T47D (cell line): Measurements from ENCODE around the gene SH3RF1.
A peak's percentile ranks its signal among the peaks of the same experiment; 100 is the strongest.

Source experiments
- DNase-seq, 2 experiments: peaks; one replicate each; pipeline versions ENCODE4 v3.0.0 to v3.0.0-alpha.2; 2011 to 2012; ENCODE audit warnings: low read depth in 1 of 2, low spot score in 1 of 2
- JUND ChIP-seq: IDR thresholded peaks from 2 replicates; pipeline ENCODE4 v1.6.1; 2012; ENCODE audit warnings: low read depth
- in situ Hi-C: cut with HindIII; loops from 2 replicates; pipeline ENCODE4 v1.10.0; 2016; ENCODE audit warnings: low sequenced_read_pairs, low pct_unique_long_range_greater_than_20kb

Gene SH3RF1

DNA sequence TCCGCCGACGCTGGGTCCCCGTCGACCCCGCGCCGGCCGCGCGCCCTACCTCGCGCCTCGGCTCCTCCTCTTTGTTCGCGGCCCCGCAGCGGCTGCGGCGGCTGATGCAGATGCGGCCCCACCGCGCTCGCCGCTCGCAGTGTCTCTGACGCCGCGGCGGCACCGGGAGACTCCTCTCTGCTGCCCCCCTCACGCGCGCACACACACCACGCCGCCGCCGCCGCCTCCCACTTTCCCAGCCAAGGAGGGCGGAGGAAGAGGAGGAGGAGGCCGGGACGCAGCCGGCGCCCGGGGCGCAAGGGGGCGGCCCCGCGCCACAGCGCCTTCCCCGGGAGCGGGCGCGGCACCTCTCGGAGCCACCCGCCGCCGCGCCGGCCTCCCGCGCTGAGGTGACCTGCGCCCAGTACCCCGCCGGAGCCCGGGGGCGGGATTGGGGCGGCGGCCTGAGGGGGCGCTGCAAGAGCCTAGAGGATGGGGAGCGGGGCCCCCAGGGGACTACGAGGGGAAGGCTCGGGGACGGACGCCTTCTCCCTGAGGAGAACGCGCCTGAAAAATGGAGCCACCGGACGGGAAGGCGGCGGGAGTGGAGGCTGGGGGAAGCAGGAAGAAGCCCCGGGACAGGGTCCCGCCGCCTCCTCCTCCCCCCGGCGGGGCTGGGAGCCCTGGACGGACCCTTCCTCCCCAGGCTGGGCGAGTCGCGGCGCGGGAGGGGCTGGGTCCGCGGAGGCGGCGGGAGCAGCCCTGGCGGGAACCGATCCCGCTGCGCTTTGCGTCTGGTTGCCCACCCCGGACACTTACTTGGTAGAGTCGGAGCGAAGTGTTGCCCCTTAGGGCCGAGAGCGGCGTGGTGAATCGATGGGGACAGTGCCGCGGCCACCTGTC is at the start of gene SH3RF1:
TSS of gene SH3RF1 (minus strand) at position 147 of the 882 bp plus-strand sequence. CDS start 1,744 bp downstream, outside the sequence.
- peak; percentile 83 to 92 for DNase-seq
- in situ Hi-C loops, result no loop called here

DNA sequence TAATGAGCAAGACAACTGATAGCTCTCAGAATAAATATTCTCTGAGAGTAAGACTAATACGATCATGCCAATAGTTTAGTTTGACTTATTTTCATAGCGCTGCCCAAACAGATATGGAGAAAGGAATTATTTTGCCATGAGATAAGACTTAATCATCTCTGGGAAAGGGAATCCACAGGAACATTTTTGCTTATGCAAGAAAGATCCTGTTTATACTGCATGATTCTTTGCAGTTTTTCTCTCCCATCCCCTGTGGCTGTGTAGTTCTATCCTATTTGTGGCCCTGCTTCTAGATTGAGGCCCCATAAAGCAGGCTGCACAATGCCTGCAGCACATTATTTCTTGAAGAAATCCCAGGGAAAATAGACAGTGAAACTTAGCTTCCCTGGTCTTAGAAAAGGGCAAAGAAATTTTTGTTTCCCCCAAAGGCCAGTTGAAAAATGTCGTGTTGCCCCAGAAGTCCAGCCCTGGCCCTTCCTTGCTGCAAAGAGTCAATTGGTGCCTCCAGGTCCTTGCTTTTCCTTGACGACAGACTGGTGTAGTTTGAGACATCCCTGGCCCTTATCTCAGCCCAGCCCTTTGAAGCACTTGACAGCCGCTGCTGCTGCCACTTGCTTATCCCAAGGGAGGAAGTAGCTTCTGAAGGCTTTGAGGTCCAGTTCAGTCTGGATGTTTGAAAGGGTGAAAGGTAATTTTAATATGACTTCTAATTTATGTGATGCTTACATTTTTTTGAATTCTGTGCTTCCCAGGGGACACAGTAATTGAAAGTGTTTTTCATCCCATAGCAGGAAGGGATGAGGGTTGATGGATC is 45.0 kb upstream of the SH3RF1 start:
- no peak for TF ChIP-seq JUND
- DNase-seq, result no peak
- in situ Hi-C loops, result no loop called here

More for the DNA sequence above, at the start of gene SH3RF1:
- TF ChIP-seq JUND, result no peak

DNA sequence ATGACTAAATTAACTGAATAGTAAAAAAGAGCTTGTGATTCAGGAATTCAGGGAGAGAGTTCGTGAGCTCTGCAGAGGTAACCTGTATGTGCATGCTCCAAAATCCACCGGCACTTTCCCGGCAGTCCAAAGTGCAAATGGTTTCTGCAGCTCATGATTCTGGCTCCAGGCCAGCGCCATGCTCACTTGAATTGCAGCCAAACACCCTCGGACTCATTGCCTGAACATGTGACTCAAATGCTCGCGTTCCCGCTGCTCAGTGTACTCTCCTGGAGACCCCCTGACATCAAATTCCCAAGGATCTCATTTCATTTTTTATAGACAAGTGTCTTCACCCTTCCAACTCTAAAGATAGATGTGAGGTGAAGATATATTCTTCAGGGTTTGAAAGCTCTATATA is 44.1 kb upstream of the SH3RF1 start:
- in situ Hi-C loops, result no loop called here
- no peak for TF ChIP-seq JUND
- no peak for DNase-seq

- in situ Hi-C loops, result no loop called here
- no peak for DNase-seq
- TF ChIP-seq JUND, result no peak
Measured at GRCh38 chr4:169313732-169314131, 43.0 kb upstream of the SH3RF1 start.

DNA sequence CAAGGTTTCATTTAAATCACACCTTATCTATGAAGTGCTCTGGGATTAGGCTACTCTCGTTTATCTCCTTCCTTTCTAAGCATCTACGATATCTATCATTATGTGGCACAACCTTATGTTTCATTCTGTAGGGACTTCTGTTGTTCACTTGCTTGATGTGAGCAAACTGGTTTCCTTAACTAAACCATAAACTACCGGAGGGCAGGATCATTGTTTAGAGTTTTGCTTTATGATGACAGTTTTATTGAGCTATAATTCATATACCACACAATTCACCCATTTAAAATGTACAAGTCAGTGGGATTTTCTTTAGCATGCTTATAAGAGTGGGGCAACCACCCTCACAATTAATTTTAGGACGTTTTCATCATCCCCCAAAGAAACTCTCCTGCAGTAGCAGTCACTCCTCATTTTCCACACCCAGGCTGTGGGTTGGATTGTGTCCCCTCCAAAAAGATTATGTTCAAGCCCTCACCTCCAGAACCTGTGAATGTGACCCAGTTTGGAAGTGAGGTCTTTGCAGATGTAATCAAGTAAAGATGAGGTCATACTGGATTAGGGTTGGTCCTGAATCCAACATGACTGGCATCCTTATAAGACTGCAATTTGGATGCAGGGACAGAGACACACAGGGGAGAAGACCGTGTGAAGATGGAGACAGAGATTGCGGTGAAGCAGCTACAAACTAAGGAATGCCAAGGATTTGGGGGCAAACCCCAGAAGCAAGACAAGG is 42.1 kb upstream of the SH3RF1 start:
- DNase-seq, result peak in 1 of 2 experiments; percentile 19
- TF ChIP-seq JUND, result no peak
- in situ Hi-C loops, result no loop called here

- DNase-seq, result peak; percentile 22 to 75
- in situ Hi-C loops, result no loop called here
- TF ChIP-seq JUND, result no peak
Measured at GRCh38 chr4:169311643-169312365, 41.0 kb upstream of the SH3RF1 start.

DNA sequence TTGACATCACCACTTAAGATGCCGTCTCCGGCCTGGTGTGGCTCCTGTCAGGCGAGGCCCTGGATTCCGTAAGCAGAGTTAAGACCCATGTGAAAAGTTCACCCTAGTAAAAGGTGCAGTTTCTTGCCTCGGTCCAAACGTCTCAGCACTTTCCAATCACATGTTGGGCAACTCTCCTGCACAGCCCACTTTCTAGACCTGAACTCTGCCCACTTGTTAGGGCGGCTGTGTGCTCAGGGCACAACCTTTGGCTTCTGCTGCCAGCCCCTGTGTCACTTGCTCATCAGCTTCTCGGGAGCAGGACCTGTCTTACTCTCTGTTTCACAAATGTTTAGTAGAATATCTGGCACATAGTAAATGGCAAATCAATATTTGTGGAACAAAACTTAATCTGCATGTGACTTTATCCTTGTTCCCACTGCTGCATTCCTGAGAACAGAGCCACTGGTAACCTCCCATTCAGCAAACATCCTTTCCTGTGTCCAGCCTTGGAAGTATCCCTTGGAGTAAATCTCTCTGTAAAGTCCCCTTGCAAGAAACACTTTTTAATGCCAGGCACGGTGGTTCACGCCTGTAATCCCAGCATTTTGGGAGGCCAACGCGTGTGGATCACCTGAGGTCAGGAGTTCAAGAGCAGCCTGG is 38.7 kb upstream of the SH3RF1 start:
- in situ Hi-C loops, result no loop called here
- TF ChIP-seq JUND, result no peak
- peak in 1 of 2 experiments; percentile 25 for DNase-seq

DNA sequence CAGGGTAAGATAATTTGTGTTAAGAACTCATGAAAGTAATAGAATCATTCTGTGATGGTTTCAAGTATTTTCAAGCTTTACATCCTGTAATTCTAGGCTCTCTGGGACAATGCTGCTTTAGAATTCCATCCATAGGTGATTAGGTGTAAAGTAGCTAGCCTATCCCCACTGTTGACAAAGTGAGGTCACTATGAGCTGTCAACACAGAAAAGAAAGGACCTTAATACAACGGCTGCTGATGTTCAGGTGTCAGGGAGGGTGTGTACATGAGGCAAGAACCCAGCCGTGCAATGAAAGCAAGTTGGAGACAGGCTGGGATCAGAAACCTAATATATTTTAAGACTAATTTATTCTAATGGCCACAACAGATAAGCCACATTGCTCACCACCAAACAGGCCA is 36.8 kb upstream of the SH3RF1 start:
- TF ChIP-seq JUND, result no peak
- in situ Hi-C loops, result no loop called here
- DNase-seq, result peak in 1 of 2 experiments; percentile 29

- no peak for TF ChIP-seq JUND
- peak in 1 of 2 experiments; percentile 68 for DNase-seq
- in situ Hi-C loops, result no loop called here
Measured at GRCh38 chr4:169305651-169306050, 34.9 kb upstream of the SH3RF1 start.

DNA sequence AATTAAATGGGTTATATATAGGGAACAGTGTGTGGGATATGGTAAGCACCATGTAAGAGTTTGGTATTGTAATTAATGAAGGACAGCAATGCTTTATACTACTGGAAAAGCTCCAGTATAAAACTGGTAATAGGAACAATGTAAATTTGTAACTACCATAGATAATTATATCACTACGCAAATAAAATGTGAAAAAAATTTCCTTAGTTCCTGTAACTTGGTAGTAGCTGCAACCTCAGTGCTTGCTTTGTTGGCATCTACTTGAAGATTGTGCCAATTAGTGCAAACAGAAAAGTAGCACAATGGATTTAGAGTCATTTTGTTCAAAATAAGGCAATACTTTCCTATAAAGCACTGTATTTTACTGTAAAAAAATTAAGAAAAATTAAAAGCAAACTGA is 34.4 kb upstream of the SH3RF1 start:
- no peak for DNase-seq
- in situ Hi-C loops, result no loop called here
- no peak for TF ChIP-seq JUND

DNA sequence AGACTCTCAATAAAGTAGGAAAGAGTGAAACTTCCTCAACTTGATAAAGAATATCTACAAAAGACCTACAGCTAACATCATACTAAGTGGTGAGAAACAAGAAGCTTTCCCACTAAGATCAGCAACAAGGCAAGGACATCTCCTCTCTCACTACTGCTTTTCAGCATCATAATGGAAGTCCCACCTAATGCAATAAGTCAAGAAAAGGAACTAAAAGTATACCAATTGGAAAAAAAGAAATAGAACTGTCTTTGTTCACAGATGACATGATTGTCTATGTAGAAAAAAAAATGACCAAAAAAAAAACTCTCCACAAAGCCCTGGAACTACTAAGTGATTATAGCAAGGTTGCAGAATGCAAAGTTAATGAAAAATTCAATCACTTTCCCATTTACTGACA is 25.1 kb upstream of the SH3RF1 start:
- DNase-seq, result no peak
- no peak for TF ChIP-seq JUND
- in situ Hi-C loops, result no loop called here
